IgD-negative memory B cell (primary cell): Measurements from ENCODE around the gene IMPACT. TPM values are rescaled to one million over a fixed set of nuclear protein-coding genes. Genes with fewer than 3 reads are reported as not detected.
A peak's percentile ranks its signal among the peaks of the same experiment; 100 is the strongest.

Source experiments
- H3K27ac Mint-ChIP-seq, 3 donors: one replicate each; pipeline ENCODE4 v1.8.0; 2020 to 2022; ENCODE audit warnings: mild to moderate bottlenecking in 3 of 3, mixed read lengths in 3 of 3, moderate library complexity in 1 of 3
- H3K27me3 Mint-ChIP-seq: one replicate; pipeline ENCODE4 v1.8.0; 2021; ENCODE audit warnings: mixed read lengths
- H3K36me3 Mint-ChIP-seq: one replicate; pipeline ENCODE4 v1.8.0; 2020; ENCODE audit warnings: mild to moderate bottlenecking, mixed read lengths
- H3K4me1 Mint-ChIP-seq, 3 donors: one replicate each; pipeline ENCODE4 v1.8.0; 2020 to 2022; ENCODE audit warnings: mixed read lengths in 3 of 3, mild to moderate bottlenecking in 1 of 3
- H3K4me3 Mint-ChIP-seq, 4 donors: one replicate each; pipeline ENCODE4 v1.8.0; 2020 to 2022; ENCODE audit warnings: mild to moderate bottlenecking in 4 of 4, mixed read lengths in 4 of 4, moderate library complexity in 3 of 4
- H3K9me3 Mint-ChIP-seq, 3 donors: one replicate each; pipeline ENCODE4 v1.8.0; 2020 to 2021; ENCODE audit warnings: mixed read lengths in 3 of 3, mild to moderate bottlenecking in 1 of 3
- polyA plus RNA-seq: library from polyadenylated mRNA; unstranded; fragments of 300-500 nt; fragmentation: Illumina TruSeq; gene quantifications from one replicate; pipeline ENCODE4 v1.2.3, GENCODE V29; 2021

IMPACT gene
- polyA plus RNA-seq, 1 donor from 2014 or later: 9.2 TPM

DNA sequence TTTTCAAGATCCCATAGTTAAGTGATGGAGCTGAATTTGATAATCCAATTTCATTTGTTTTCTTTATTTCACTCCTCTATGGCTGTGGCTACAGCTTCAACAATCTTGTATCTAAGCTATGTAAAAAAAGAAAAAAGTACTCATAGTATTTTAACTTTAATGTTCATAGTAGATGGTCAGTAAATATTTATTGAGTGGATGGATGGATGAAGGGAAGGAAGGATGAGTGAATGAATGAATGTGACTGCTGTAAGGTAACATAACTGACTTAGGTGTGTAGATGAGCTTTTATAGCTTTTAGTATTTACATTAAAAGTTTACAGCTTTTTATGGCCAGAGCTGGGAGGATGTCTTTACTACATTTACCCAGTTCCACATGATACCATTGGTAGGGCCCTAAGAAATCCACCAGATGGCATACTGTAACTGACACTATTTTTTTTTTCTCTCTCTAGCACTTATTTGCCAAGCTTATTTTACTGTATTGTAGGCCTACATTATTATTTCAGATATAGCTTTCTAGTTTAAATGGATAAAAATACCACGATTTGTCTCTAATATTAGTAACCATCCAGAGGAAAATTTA, 20.6 kb downstream of the IMPACT start:
- Mint-ChIP-seq H3K27me3 (no peaks in the 10 kb centered on the region), H3K27ac (no peak overlapping the region), H3K4me1 (peaks cover 4 to 8% (median 8%) of the 10 kb centered on the region in 3 donors), H3K9me3 (peaks cover 0 to 2% (median 0%) of the 10 kb centered on the region in 3 donors), H3K4me3 (no peak overlapping the region), H3K36me3 (peaks cover 20% of the 10 kb centered on the region)

DNA sequence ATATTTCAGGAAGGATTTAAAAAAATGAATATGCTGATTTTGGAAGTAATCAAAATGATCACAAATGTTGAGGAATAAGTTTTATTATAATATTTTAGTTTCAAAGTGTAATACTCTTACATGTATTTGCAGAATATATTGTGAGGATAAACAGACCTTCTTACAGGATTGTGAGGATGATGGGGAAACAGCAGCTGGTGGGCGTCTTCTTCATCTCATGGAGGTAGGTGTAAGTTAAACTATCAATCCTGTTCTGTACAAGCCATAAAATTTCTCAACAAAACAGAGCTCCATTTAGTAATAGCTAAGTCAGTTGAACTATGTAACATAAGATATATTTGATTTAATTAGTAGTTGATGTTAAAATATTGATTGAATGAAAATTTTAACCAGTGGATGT, 21.5 kb downstream of the IMPACT start:
- H3K4me3 Mint-ChIP-seq: no peak overlapping the region
- peaks cover 0 to 2% (median 0%) of the 10 kb centered on the region in 3 donors for H3K9me3 Mint-ChIP-seq
- no peak overlapping the region for H3K27ac Mint-ChIP-seq
- peaks cover 4 to 8% (median 8%) of the 10 kb centered on the region in 3 donors for H3K4me1 Mint-ChIP-seq
- no peaks in the 10 kb centered on the region for H3K27me3 Mint-ChIP-seq
- H3K36me3 Mint-ChIP-seq: peaks cover 22% of the 10 kb centered on the region

DNA sequence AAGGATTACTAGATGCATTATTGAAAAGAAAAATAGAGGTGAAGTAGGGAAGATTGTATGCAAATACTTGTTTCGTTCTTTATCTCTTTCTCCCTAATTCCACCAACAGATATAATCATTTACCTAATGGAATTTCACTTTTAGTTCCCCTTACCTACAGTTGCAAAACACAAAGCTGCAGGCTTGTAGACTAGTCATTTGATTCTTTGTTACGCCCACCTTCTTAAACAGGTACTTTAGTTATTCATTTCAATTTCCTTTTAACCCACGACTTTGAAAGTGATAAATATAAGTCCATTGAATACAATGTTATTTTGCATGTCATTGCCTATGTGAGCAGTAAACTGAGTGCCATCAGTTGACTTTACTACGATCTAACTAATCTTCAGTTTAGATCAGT, 30.1 kb downstream of the IMPACT start:
- H3K27ac Mint-ChIP-seq: no peak overlapping the region
- H3K4me3 Mint-ChIP-seq: no peak overlapping the region
- H3K36me3 Mint-ChIP-seq: peaks cover 18% of the 10 kb centered on the region
- H3K27me3 Mint-ChIP-seq: no peaks in the 10 kb centered on the region
- H3K4me1 Mint-ChIP-seq: no peaks in the 10 kb centered on the region
- H3K9me3 Mint-ChIP-seq: no peaks in the 10 kb centered on the region

DNA sequence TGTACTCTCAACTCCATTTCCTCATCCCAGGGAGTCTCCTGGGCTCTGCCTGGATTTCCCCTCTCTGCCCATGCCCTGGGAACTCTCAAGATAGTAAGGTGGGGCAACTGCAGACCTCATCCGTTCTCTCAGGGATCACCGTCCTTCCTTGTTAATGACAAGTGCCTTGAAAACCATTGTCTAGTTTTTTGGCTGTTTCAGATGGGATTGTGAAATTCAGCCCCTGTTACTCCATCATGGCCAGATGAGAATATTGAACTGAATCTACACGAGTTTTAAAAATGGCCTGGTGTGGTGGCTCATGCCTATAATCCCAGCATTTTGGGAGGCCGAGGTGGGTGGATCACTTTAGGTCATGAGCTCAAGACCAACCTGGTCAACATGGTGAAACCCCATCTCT, 33.3 kb downstream of the IMPACT start:
- peaks cover 6% of the 10 kb centered on the region for H3K36me3 Mint-ChIP-seq
- no peaks in the 10 kb centered on the region for H3K27me3 Mint-ChIP-seq
- H3K4me3 Mint-ChIP-seq: no peak overlapping the region
- H3K27ac Mint-ChIP-seq: no peak overlapping the region
- H3K4me1 Mint-ChIP-seq: no peaks in the 10 kb centered on the region
- peaks cover 0 to 2% (median 0%) of the 10 kb centered on the region in 3 donors for H3K9me3 Mint-ChIP-seq

DNA sequence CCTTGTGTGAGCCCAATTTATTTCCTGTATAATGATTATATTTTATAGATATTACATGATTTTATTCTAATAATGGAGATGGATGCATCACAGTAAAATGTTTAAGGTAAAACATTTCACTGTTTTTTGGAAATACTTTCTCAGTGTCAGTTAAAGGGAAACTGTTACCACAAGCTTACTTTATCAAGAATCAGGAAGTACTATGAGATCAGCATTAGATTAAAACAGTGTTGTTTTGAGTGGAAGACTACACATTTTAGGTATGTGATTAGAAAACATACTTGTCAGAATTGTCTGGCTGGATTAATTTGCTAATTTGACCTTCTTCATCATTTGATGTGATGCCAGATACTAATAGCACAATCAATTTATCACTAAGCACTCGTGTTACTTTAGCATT, 33.9 kb downstream of the IMPACT start, which contains the start of gene HRH4:
TSS of gene HRH4 (plus strand) at position 250 of the 400 bp plus-strand sequence. CDS start at position 342, 92 bp downstream.
- Mint-ChIP-seq H3K9me3 (peaks cover 0 to 2% (median 0%) of the 10 kb centered on the region in 3 donors), H3K4me1 (no peaks in the 10 kb centered on the region), H3K4me3 (no peak within 1 kb of the TSS), H3K27ac (no peak within 1 kb of the TSS), H3K36me3 (peaks cover 5% of the 10 kb centered on the region), H3K27me3 (peaks cover 2% of the 10 kb centered on the region)

DNA sequence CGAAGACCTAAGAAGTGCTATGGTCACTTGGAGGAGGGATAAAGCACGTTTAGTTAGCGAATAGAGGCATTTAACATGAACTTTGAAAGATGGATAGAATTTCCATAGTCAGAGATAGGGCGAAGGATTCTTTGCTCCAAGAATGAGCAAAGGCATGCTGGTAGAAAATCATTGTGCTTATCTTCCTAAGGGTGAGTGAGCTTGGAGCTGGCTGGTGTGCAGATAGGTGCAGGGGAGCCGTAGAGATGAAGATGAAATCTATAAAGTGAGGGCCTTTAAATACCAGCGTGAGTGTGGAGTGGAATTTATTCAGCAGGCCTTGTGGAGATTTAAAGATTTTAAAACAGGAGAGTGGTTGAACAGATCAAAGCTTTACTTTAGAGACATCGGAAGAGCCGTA, 35.5 kb downstream of the IMPACT start:
- Mint-ChIP-seq H3K27ac (peak overlapping the region in 1 of 3 donors; percentile 29), H3K36me3 (peaks cover 3% of the 10 kb centered on the region), H3K4me1 (no peaks in the 10 kb centered on the region), H3K27me3 (peaks cover 4% of the 10 kb centered on the region), H3K4me3 (no peak overlapping the region), H3K9me3 (peaks cover 0 to 2% (median 0%) of the 10 kb centered on the region in 3 donors)

DNA sequence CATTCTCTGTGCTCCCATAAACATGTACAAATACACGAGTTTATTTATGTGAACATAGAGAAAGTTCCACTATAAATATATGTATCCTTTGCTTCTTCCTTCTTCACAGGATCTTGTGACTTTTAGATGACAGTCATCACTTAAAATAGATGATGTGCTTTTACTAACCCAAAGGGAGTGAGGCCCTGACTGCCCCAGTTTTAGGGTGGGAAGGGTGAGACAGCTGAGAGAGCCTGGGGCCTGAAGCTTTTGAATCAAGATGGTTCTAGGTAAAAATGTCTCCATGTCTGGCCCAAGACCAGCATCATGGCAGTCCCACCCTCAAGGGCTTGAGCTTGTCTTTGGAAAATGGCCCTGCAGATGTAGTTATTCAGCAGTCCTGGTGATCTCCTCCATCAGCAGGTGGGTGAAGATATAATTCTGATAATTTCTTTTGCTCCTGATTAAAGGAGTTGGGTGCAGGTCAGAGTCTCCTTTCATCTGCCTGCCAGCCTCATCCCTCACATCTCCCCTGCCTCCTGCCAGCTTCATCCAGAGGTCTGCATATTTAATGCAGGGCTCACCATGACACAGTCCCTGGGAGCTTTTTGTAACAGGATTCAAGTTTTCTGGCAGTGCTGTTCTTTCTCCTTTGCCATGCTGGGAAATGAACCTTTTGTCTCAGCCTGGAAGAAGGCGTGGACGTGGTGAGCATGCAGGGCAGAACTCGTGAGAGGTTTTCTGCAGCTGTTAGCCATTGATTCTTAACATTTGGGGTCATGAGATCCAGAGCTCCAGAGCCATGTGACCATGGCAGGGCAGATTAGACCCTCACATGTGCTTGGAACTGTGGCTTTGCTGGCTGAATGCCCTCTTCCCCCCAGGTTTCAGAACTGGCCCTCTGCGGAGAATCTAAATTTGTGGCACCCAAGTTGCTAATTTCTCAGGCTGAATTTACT, 36.6 kb downstream of the IMPACT start:
- H3K4me1 Mint-ChIP-seq: no peaks in the 10 kb centered on the region
- no peak overlapping the region for H3K4me3 Mint-ChIP-seq
- H3K27ac Mint-ChIP-seq: peak overlapping the region in 2 of 3 donors; percentile 7 to 48
- H3K36me3 Mint-ChIP-seq: peaks cover 3% of the 10 kb centered on the region
- H3K9me3 Mint-ChIP-seq: peaks cover 0 to 2% (median 0%) of the 10 kb centered on the region in 3 donors
- peaks cover 4% of the 10 kb centered on the region for H3K27me3 Mint-ChIP-seq

DNA sequence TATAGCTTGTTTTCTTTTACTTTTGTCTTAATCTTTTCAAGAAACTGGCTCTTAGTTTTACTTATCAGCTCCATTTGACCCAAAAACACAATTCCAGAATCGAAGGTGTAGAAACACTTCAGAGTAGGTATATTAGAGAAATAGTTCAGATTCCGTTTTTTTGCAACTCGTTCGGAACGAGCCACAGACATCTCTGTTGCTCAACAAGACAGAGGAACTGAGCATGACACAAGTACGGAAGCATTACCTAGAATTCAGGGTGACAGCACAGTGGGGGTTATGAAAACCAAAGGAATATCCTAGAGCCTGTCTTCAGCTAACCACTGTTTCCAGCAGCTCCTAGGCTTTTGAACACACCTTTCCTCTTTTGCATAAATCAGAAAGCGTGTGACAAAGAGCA, 39.0 kb downstream of the IMPACT start:
- no peaks in the 10 kb centered on the region for H3K4me1 Mint-ChIP-seq
- no peaks in the 10 kb centered on the region for H3K36me3 Mint-ChIP-seq
- peaks cover 4% of the 10 kb centered on the region for H3K27me3 Mint-ChIP-seq
- H3K4me3 Mint-ChIP-seq: no peak overlapping the region
- H3K9me3 Mint-ChIP-seq: peaks cover 0 to 2% (median 0%) of the 10 kb centered on the region in 3 donors
- no peak overlapping the region for H3K27ac Mint-ChIP-seq

DNA sequence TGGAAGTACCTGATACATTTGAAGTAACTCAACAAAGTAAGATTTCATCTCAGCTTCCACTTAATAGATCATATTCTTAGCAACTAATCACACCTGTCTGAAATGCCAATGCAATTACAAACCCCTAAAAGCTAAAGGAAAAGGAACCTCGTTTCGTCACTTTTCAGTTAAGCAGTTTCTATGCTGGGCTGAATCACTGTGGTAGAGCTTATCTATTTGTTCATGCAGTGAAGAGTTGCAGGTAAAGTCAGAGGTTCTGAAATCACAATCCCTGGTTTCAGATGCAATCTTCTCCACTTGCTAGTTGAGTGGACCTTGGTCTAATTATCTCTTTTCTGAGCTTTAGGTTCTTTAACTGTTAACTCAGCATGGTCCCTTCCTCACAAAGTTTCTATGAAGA, 40.3 kb downstream of the IMPACT start:
- peaks cover 0 to under 1% (median 0%) of the 10 kb centered on the region in 3 donors for H3K9me3 Mint-ChIP-seq
- no peak overlapping the region for H3K4me3 Mint-ChIP-seq
- no peaks in the 10 kb centered on the region for H3K36me3 Mint-ChIP-seq
- no peaks in the 10 kb centered on the region for H3K4me1 Mint-ChIP-seq
- H3K27me3 Mint-ChIP-seq: peaks cover 4% of the 10 kb centered on the region
- no peak overlapping the region for H3K27ac Mint-ChIP-seq

DNA sequence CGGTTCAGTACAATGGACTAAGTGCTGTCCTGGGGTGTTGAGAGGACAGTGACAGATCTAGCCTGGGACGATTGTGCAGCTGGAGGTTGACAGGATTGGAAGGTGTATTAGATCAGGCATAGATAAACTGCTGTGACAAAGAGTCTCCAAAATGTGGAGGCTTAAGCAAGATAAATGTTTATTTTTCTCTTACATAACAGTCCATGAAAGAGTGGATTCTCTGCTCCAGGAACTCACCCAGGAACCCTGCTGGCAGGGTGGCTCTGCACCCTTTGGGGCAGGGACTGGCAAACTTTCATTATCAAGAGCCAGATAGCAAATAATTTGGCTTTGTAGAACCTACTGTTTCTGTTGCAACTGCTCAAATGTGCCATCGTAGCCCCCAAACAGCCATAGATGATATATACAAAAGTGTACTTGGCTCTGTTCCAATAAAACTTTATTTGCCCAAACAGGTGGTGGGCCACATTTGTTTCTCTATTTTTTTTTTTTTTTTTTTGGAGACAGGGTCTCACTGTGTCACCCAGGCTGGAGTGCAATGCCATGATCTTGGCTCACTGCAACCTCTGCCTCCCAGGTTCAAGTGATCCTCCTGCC, 43.6 kb downstream of the IMPACT start:
- Mint-ChIP-seq H3K9me3 (no peaks in the 10 kb centered on the region), H3K27me3 (peaks cover 4% of the 10 kb centered on the region), H3K4me1 (no peaks in the 10 kb centered on the region), H3K27ac (no peak overlapping the region), H3K4me3 (no peak overlapping the region), H3K36me3 (no peaks in the 10 kb centered on the region)

DNA sequence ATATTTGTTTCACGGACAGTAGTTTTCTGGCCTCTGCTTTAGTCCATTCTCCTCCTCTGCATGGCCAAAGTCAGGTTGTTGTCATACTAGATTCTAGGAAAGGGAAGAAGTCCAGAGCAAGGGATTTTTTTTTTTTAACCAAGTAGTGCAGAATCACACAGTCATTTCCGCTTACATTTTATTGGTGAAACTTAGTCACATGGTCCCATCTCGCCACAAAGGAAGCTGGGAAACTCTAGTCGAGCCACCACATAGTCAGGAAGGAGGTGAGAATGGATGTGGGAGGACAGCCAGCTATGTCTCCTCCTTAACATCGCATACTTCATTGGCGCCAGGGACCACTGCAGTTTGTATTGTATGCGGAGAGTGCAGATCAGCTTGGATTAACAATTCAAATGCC, 44.3 kb downstream of the IMPACT start:
- no peaks in the 10 kb centered on the region for H3K27me3 Mint-ChIP-seq
- H3K4me1 Mint-ChIP-seq: no peaks in the 10 kb centered on the region
- H3K36me3 Mint-ChIP-seq: no peaks in the 10 kb centered on the region
- H3K27ac Mint-ChIP-seq: no peak overlapping the region
- H3K9me3 Mint-ChIP-seq: no peaks in the 10 kb centered on the region
- H3K4me3 Mint-ChIP-seq: no peak overlapping the region

DNA sequence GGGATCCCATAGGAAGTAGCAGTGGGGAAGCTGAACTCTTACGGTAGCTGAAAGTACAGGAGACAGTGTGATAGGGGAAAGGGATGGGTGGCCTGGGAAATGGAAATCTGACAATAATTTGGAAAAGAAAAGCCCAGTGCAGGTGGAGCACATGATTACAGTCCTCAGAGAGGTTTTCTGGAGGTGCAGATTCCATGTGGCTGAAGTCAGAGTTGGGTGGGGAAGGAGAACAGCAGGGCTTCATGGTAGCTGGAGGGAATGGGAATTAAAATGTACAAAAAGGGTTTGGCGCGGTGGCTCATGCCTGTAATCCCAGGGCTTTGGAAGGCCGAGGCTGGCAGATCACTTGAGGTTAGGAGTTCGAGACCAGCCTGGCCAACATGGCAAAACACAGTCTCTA, 46.1 kb downstream of the IMPACT start:
- Mint-ChIP-seq H3K4me3 (no peak overlapping the region), H3K27ac (no peak overlapping the region), H3K4me1 (no peaks in the 10 kb centered on the region), H3K9me3 (no peaks in the 10 kb centered on the region), H3K36me3 (no peaks in the 10 kb centered on the region), H3K27me3 (no peaks in the 10 kb centered on the region)

DNA sequence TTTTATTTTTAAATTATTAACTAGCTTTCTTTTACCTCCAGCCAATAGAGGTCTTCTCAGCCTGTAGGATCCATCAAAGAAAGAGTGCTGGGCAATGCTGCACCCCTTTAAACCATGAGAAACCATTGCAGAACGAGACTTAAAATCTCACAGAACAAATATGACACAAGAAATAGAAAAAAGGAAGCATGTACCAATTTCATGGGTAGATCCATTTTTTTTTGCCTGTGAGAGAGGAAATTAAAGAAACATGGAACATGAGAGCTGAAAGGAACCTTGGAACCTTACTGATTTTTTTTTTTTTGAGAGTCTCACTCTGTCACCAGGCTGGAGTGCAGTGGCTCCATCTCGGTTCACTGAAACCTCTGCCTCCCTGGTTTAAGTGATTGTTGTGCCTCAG, 47.9 kb downstream of the IMPACT start:
- Mint-ChIP-seq H3K27ac (no peak overlapping the region), H3K9me3 (no peaks in the 10 kb centered on the region)

DNA sequence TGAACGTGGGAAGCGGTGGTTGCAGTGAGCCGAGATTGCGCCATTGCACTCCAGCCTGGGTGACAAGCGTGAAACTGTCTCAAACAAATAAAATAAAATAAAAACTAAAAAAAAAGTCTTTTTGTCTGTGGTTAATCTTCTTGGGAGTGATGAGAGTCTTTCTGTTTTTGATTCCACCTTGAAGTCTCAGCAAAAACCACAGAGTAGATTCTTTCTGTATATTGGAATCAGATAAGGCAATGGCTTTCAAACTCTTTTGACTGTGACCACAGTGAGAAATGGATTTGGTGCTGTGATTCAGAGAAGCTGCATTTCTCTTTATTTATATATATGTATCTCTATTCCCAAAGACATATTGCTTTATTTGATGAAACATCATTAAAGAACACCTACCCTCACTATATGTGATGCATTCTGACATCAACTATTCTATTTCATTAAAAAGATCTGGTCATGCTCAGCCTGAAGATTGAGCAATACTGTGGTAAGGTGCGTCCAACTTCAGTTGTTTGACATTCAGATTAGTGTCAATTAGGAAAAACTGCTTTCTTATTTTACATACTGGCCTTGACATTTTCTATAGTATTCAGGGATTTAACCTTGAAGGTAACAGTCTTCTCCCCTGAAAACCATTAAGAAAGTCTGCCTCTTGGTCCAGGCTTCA, 49.6 kb downstream of the IMPACT start:
- Mint-ChIP-seq H3K36me3 (peaks cover 3% of the 10 kb centered on the region), H3K27ac (no peak overlapping the region), H3K4me3 (no peak overlapping the region), H3K4me1 (no peaks in the 10 kb centered on the region), H3K27me3 (no peaks in the 10 kb centered on the region), H3K9me3 (peaks cover 0 to 2% (median 2%) of the 10 kb centered on the region in 3 donors)

More for the DNA sequence above, 47.9 kb downstream of the IMPACT start:
- H3K4me1 Mint-ChIP-seq: no peaks in the 10 kb centered on the region
- H3K4me3 Mint-ChIP-seq: no peak overlapping the region
- H3K27me3 Mint-ChIP-seq: no peaks in the 10 kb centered on the region
- no peaks in the 10 kb centered on the region for H3K36me3 Mint-ChIP-seq

DNA sequence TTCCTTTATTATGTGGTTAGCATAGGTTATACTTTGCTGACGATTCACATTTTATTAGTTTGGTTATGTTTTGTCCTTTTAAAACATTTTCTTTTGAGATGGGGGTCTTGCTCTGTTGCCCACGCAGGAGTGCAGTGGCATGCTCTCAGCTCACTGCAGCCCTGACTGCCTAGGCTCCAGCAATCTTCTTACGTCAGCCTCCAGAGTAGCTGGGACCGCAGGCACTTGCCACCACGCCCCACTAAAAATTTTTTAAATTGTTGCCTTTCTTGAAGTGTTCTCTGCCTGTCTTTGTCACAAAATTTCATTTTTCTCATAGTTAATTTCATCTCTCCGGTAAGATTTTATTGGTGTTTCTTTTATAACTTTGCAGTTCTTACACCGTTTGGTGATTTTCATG, 52.9 kb downstream of the IMPACT start:
- peaks cover 3% of the 10 kb centered on the region for H3K36me3 Mint-ChIP-seq
- H3K27ac Mint-ChIP-seq: peak overlapping the region in 1 of 3 donors; percentile 6
- H3K9me3 Mint-ChIP-seq: peaks cover 0 to 4% (median 2%) of the 10 kb centered on the region in 3 donors
- no peak overlapping the region for H3K4me3 Mint-ChIP-seq
- no peaks in the 10 kb centered on the region for H3K4me1 Mint-ChIP-seq
- H3K27me3 Mint-ChIP-seq: no peaks in the 10 kb centered on the region
